ENCODE measurements around the gene LUM. TPM values are rescaled to one million over a fixed set of nuclear protein-coding genes. Genes with fewer than 3 reads are reported as not detected.

The LUM gene
- total and polyA plus RNA-seq, 3 experiments from 2014 or later = not detected

DNA sequence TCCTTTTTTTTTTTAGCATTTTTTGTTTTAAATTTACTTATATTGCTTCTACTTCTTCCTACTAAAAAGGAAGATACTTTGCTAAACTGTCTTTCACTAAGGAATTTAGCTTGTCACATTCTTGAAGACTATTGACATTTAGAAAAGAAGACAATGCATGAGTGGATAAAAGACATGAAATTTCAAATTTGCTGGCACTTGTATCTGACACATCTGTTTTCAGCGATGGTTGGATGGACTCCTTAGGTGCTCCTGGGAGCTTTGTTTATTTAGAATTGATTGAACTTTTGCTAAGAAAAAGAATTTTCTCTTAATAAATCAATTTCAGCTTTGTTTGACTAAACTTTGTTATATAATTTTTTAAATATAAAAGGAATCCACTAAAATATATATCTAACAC, 50.2 kb downstream of the LUM start:
- H3K4me1 ChIP-seq (ENCODE audit: insufficient read depth, low read length) = no peaks in the 10 kb centered on the region
- Mint-ChIP-seq H3K27ac (no peak overlapping the region), H3K4me3 (no peak overlapping the region), H3K27me3 (no peaks in the 10 kb centered on the region), H3K4me1 (no peaks in the 10 kb centered on the region), H3K36me3 (no peaks in the 10 kb centered on the region), H3K9me3 (peaks cover 0 to 3% (median 0%) of the 10 kb centered on the region in 5 donors)
- POLR2A ChIA-PET = no interaction called here
- DNase-seq = no peak
- H3K27ac ChIP-seq (ENCODE audit: low read depth, low read length) = no peak overlapping the region
- H3K4me3 ChIP-seq (ENCODE audit: low read length) = no peak overlapping the region
- H3K9me3 ChIP-seq (ENCODE audit: low read length) = no peaks in the 10 kb centered on the region
- CTCF ChIA-PET = no interaction called here
- H3K36me3 ChIP-seq (ENCODE audit: insufficient read depth, low read length) = no peaks in the 10 kb centered on the region
- no peaks in the 10 kb centered on the region for H3K27me3 ChIP-seq (ENCODE audit: insufficient read depth, low read length, poor library complexity, severe bottlenecking)

DNA sequence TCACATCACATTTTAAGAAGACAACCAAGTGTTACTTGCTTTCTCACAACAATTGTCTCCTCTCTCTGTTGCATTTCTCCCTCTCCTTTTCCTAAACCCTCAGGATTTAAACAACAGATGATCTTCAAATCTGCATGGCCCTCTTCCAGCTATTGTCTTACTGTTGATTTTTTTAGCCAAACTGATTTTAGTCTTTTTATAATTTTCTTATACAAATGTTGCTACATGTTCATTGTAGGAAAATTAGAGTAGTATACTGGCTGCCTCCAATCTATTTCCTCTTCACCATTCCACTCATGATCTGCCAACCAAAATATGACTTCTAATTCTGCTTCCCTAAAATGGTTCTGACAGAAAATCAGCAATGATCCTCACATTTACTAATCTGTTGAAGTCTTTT, 52.1 kb downstream of the LUM start:
- Histone ChIP-seq H3K4me1 (ENCODE audit: insufficient read depth, low read length) (no peaks in the 10 kb centered on the region), H3K36me3 (ENCODE audit: insufficient read depth, low read length) (no peaks in the 10 kb centered on the region), H3K4me3 (ENCODE audit: low read length) (no peak overlapping the region), H3K27me3 (ENCODE audit: insufficient read depth, low read length, poor library complexity, severe bottlenecking) (no peaks in the 10 kb centered on the region), H3K9me3 (ENCODE audit: low read length) (no peaks in the 10 kb centered on the region), H3K27ac (ENCODE audit: low read depth, low read length) (no peak overlapping the region)
- H3K4me1 Mint-ChIP-seq = no peaks in the 10 kb centered on the region
- no peaks in the 10 kb centered on the region for H3K36me3 Mint-ChIP-seq
- no peak overlapping the region for H3K27ac Mint-ChIP-seq
- POLR2A ChIA-PET = no interaction called here
- peaks cover 0 to 3% (median 0%) of the 10 kb centered on the region in 5 donors for H3K9me3 Mint-ChIP-seq
- H3K27me3 Mint-ChIP-seq = no peaks in the 10 kb centered on the region
- CTCF ChIA-PET = no interaction called here
- DNase-seq = no peak
- H3K4me3 Mint-ChIP-seq = no peak overlapping the region

- Histone ChIP-seq H3K4me3 (ENCODE audit: low read length) (no peak overlapping the region), H3K36me3 (ENCODE audit: insufficient read depth, low read length) (no peaks in the 10 kb centered on the region), H3K9me3 (ENCODE audit: low read length) (no peaks in the 10 kb centered on the region), H3K27me3 (ENCODE audit: insufficient read depth, low read length, poor library complexity, severe bottlenecking) (no peaks in the 10 kb centered on the region), H3K27ac (ENCODE audit: low read depth, low read length) (no peak overlapping the region), H3K4me1 (ENCODE audit: insufficient read depth, low read length) (no peaks in the 10 kb centered on the region)
- POLR2A ChIA-PET = no interaction called here
- H3K9me3 Mint-ChIP-seq = peaks cover 0 to 4% (median 0%) of the 10 kb centered on the region in 5 donors
- no peak overlapping the region for H3K27ac Mint-ChIP-seq
- CTCF ChIA-PET = no interaction called here
- no peaks in the 10 kb centered on the region for H3K36me3 Mint-ChIP-seq
- DNase-seq = no peak
- H3K27me3 Mint-ChIP-seq = no peaks in the 10 kb centered on the region
- no peak overlapping the region for H3K4me3 Mint-ChIP-seq
- no peaks in the 10 kb centered on the region for H3K4me1 Mint-ChIP-seq
These were observed 52.5 kb downstream of the LUM start for GRCh38 chr12:91058786-91059185.

GRCh38 chr12:91057368-91058165, 53.7 kb downstream of the LUM start, which contains the start of gene KERA:
Gene KERA, minus strand, starts transcription at chr12:91058024. Its CDS starts 1,743 bp downstream, at chr12:91056281.
- CTCF ChIA-PET = no interaction called here
- H3K27me3 Mint-ChIP-seq = no peaks in the 10 kb centered on the region
- H3K36me3 ChIP-seq (ENCODE audit: insufficient read depth, low read length) = no peaks in the 10 kb centered on the region

DNA sequence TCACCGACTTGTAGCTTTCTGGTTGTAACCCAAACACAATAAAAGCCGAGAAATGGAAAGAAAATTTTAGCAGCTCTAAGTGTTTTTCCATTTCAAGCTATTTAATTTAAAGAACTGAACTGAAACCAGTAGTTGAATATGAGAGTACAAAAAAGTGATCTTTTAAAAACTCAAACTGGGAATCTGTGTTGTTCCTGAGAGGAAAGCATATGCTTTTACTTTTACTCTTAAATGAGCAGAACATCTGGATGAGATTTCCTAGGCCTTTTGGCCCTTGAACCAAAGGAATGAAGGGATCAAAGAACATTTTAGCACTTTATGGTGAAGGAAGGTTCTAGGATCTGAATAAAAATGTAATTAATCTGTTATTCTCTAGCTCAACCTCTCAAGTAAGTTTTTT, 54.8 kb downstream of the LUM start:
- no peak for DNase-seq
- peaks cover 0 to 4% (median 0%) of the 10 kb centered on the region in 5 donors for H3K9me3 Mint-ChIP-seq
- Histone ChIP-seq H3K4me3 (ENCODE audit: low read length) (no peak overlapping the region), H3K27me3 (ENCODE audit: insufficient read depth, low read length, poor library complexity, severe bottlenecking) (no peaks in the 10 kb centered on the region), H3K36me3 (ENCODE audit: insufficient read depth, low read length) (no peaks in the 10 kb centered on the region), H3K4me1 (ENCODE audit: insufficient read depth, low read length) (no peaks in the 10 kb centered on the region), H3K9me3 (ENCODE audit: low read length) (no peaks in the 10 kb centered on the region), H3K27ac (ENCODE audit: low read depth, low read length) (no peak overlapping the region)
- ChIA-PET POLR2A (no interaction called here), CTCF (no interaction called here)
- no peak overlapping the region for H3K4me3 Mint-ChIP-seq
- H3K27me3 Mint-ChIP-seq = no peaks in the 10 kb centered on the region
- no peaks in the 10 kb centered on the region for H3K36me3 Mint-ChIP-seq
- no peaks in the 10 kb centered on the region for H3K4me1 Mint-ChIP-seq
- H3K27ac Mint-ChIP-seq = no peak overlapping the region

More at GRCh38 chr12:91057368-91058165, 53.7 kb downstream of the LUM start, which contains the start of gene KERA:
- Histone ChIP-seq H3K9me3 (ENCODE audit: low read length) (no peaks in the 10 kb centered on the region), H3K27me3 (ENCODE audit: insufficient read depth, low read length, poor library complexity, severe bottlenecking) (no peaks in the 10 kb centered on the region), H3K4me3 (ENCODE audit: low read length) (no peak within 1 kb of the TSS), H3K27ac (ENCODE audit: low read depth, low read length) (no peak within 1 kb of the TSS), H3K4me1 (ENCODE audit: insufficient read depth, low read length) (no peaks in the 10 kb centered on the region)
- Mint-ChIP-seq H3K36me3 (no peaks in the 10 kb centered on the region), H3K4me3 (no peak within 1 kb of the TSS), H3K4me1 (no peaks in the 10 kb centered on the region), H3K27ac (no peak within 1 kb of the TSS), H3K9me3 (peaks cover 0 to 4% (median 0%) of the 10 kb centered on the region in 5 donors)
- POLR2A ChIA-PET = no interaction called here
- no peak for DNase-seq

GRCh38 chr12:91055976-91056375, 55.3 kb downstream of the LUM start:
- DNase-seq = no peak
- Histone ChIP-seq H3K4me1 (ENCODE audit: insufficient read depth, low read length) (no peaks in the 10 kb centered on the region), H3K27me3 (ENCODE audit: insufficient read depth, low read length, poor library complexity, severe bottlenecking) (no peaks in the 10 kb centered on the region), H3K27ac (ENCODE audit: low read depth, low read length) (no peak overlapping the region), H3K4me3 (ENCODE audit: low read length) (no peak overlapping the region), H3K9me3 (ENCODE audit: low read length) (no peaks in the 10 kb centered on the region), H3K36me3 (ENCODE audit: insufficient read depth, low read length) (no peaks in the 10 kb centered on the region)
- Mint-ChIP-seq H3K36me3 (no peaks in the 10 kb centered on the region), H3K4me3 (no peak overlapping the region), H3K4me1 (no peaks in the 10 kb centered on the region), H3K9me3 (peaks cover 0 to 4% (median 0%) of the 10 kb centered on the region in 5 donors), H3K27ac (no peak overlapping the region), H3K27me3 (no peaks in the 10 kb centered on the region)
- CTCF ChIA-PET = no interaction called here
- POLR2A ChIA-PET = no interaction called here

GRCh38 chr12:91053951-91054715, 57.2 kb downstream of the LUM start:
- Mint-ChIP-seq H3K4me1 (no peaks in the 10 kb centered on the region), H3K27me3 (no peaks in the 10 kb centered on the region), H3K4me3 (no peak overlapping the region), H3K36me3 (no peaks in the 10 kb centered on the region), H3K9me3 (peaks cover 0 to 4% (median 0%) of the 10 kb centered on the region in 5 donors), H3K27ac (no peak overlapping the region)
- H3K27me3 ChIP-seq (ENCODE audit: insufficient read depth, low read length, poor library complexity, severe bottlenecking) = no peaks in the 10 kb centered on the region
- CTCF ChIA-PET = no interaction called here
- H3K36me3 ChIP-seq (ENCODE audit: insufficient read depth, low read length) = no peaks in the 10 kb centered on the region
- no peak overlapping the region for H3K27ac ChIP-seq (ENCODE audit: low read depth, low read length)
- H3K4me3 ChIP-seq (ENCODE audit: low read length) = no peak overlapping the region
- POLR2A ChIA-PET = no interaction called here
- no peaks in the 10 kb centered on the region for H3K9me3 ChIP-seq (ENCODE audit: low read length)
- no peak for DNase-seq
- H3K4me1 ChIP-seq (ENCODE audit: insufficient read depth, low read length) = no peaks in the 10 kb centered on the region
